CD4-positive, CD25-positive, alpha-beta regulatory T cell (primary cell): Measurements from ENCODE around the gene PLEKHG4B. TPM values are rescaled to one million over a fixed set of nuclear protein-coding genes. Genes with fewer than 3 reads are reported as not detected.
"Not testable (repeated sequence)": the region's sequence is repeated elsewhere in the genome, so short reads cannot be mapped to it uniquely, and the experiment has no call there.

Experiments
- ATAC-seq, 2 donors: fragments of 150-1000 bp; cut with Tn5 transposase; one replicate each; pipeline ENCODE4 v1.10.0; 2021; ENCODE audit warnings: low read depth in 2 of 2, moderate number of reproducible peaks in 2 of 2, moderate library complexity in 1 of 2
- DNase-seq, 3 donors: peaks; one replicate each; pipeline versions ENCODE4 v3.0.0 to v3.0.0-alpha.2; 2012 to 2022; ENCODE audit warnings: mixed read lengths in 1 of 3
- H3K27ac ChIP-seq: one replicate; pipeline ENCODE4 v1.7.0; 2013; ENCODE audit warnings: mild to moderate bottlenecking, low read length; ENCODE audit not compliant: insufficient read depth, poor library complexity, severe bottlenecking
- H3K27me3 ChIP-seq: one replicate; pipeline ENCODE4 v1.7.0; 2013; ENCODE audit warnings: low read length; ENCODE audit not compliant: control insufficient read depth, insufficient read depth
- H3K36me3 ChIP-seq: one replicate; pipeline ENCODE4 v1.7.0; 2013; ENCODE audit warnings: mild to moderate bottlenecking, low read length, moderate library complexity; ENCODE audit not compliant: control insufficient read depth, insufficient read depth
- H3K4me1 ChIP-seq: 2 replicates; pipeline ENCODE4 v1.7.0; 2013; ENCODE audit warnings: mild to moderate bottlenecking, low read length; ENCODE audit not compliant: insufficient read depth, control insufficient read depth, poor library complexity, severe bottlenecking
- H3K4me3 ChIP-seq: one replicate; pipeline ENCODE4 v1.7.0; 2013; ENCODE audit warnings: low read depth, mild to moderate bottlenecking, low read length, moderate library complexity
- H3K9me3 ChIP-seq, 2 experiments: 1 replicate in 1 of 2; 2 replicates in 1 of 2; pipeline ENCODE4 v1.7.0; 2013; ENCODE audit warnings: low read length in 2 of 2, mild to moderate bottlenecking in 1 of 2, moderate library complexity in 1 of 2; ENCODE audit not compliant: control insufficient read depth in 2 of 2
- H3K27ac Mint-ChIP-seq, 3 donors: one replicate each; pipeline ENCODE4 v1.8.0; 2020 to 2022; ENCODE audit warnings: mild to moderate bottlenecking in 3 of 3, mixed read lengths in 3 of 3, moderate library complexity in 2 of 3
- H3K27me3 Mint-ChIP-seq: one replicate; pipeline ENCODE4 v1.8.0; 2022; ENCODE audit warnings: mild to moderate bottlenecking, mixed read lengths
- H3K36me3 Mint-ChIP-seq: one replicate; pipeline ENCODE4 v1.8.0; 2020; ENCODE audit warnings: mixed read lengths
- H3K4me1 Mint-ChIP-seq, 4 donors: one replicate each; pipeline ENCODE4 v1.8.0; 2020 to 2022; ENCODE audit warnings: mixed read lengths in 4 of 4, mild to moderate bottlenecking in 1 of 4
- H3K4me3 Mint-ChIP-seq, 4 donors: one replicate each; pipeline ENCODE4 v1.8.0; 2020 to 2022; ENCODE audit warnings: mild to moderate bottlenecking in 4 of 4, mixed read lengths in 4 of 4, moderate library complexity in 3 of 4
- H3K9me3 Mint-ChIP-seq, 7 donors: one replicate each; pipeline ENCODE4 v1.8.0; 2020 to 2022; ENCODE audit warnings: mixed read lengths in 7 of 7, mild to moderate bottlenecking in 3 of 7, moderate library complexity in 2 of 7
- polyA plus RNA-seq, 4 donors: library from polyadenylated mRNA; unstranded; fragments of 300-500 nt; fragmentation: Illumina TruSeq; gene quantifications; one replicate each; pipeline ENCODE4 v1.2.3, GENCODE V29; 2021
- total RNA-seq: library from RNA; stranded (reverse); gene quantifications from one replicate; pipeline ENCODE4 v1.2.3, GENCODE V29; 2022

Gene PLEKHG4B
- total and polyA plus RNA-seq, 5 donors from 2014 or later = not detected

GRCh38 chr5:223791-224190 is 131.8 kb downstream of the PLEKHG4B start:
- Histone ChIP-seq H3K9me3 (no peaks in the 10 kb centered on the region), H3K27me3 (no peaks in the 10 kb centered on the region), H3K4me1 (peaks cover 37% of the 10 kb centered on the region), H3K4me3 (no peak overlapping the region), H3K36me3 (peaks cover 45% of the 10 kb centered on the region), H3K27ac (no peak overlapping the region)
- Mint-ChIP-seq H3K27ac (no peak overlapping the region), H3K36me3 (peaks cover 27% of the 10 kb centered on the region), H3K9me3 (no peaks in the 10 kb centered on the region), H3K27me3 (peaks cover 6% of the 10 kb centered on the region), H3K4me3 (peak overlapping the region in 1 of 4 donors; percentile 38), H3K4me1 (peaks cover 26 to 45% (median 34%) of the 10 kb centered on the region in 4 donors)
- ATAC-seq (no peak), DNase-seq (no peak)

GRCh38 chr5:225334-225733 is 133.4 kb downstream of the PLEKHG4B start:
- Histone ChIP-seq H3K27me3 (no peaks in the 10 kb centered on the region), H3K36me3 (peaks cover 60% of the 10 kb centered on the region), H3K4me3 (no peak overlapping the region), H3K4me1 (peaks cover 28% of the 10 kb centered on the region), H3K27ac (no peak overlapping the region), H3K9me3 (no peaks in the 10 kb centered on the region)
- Mint-ChIP-seq H3K4me1 (peaks cover 18 to 41% (median 29%) of the 10 kb centered on the region in 4 donors), H3K27ac (peak overlapping the region in 1 of 3 donors; percentile 67), H3K9me3 (no peaks in the 10 kb centered on the region), H3K36me3 (peaks cover 33% of the 10 kb centered on the region), H3K27me3 (no peaks in the 10 kb centered on the region), H3K4me3 (no peak overlapping the region)
- ATAC-seq (no peak), DNase-seq (no peak)

- H3K4me3 Mint-ChIP-seq, H3K27me3 ChIP-seq, H3K27ac Mint-ChIP-seq, H3K4me3 ChIP-seq, H3K27me3 Mint-ChIP-seq, ATAC-seq, H3K27ac ChIP-seq, H3K9me3 ChIP-seq, H3K9me3 Mint-ChIP-seq, DNase-seq: not testable (repeated sequence)
- Mint-ChIP-seq H3K36me3 (peaks cover 34% of the 10 kb centered on the region), H3K4me1 (peaks cover 8 to 23% (median 14%) of the 10 kb centered on the region in 4 donors)
- peaks cover 79% of the 10 kb centered on the region for H3K36me3 ChIP-seq
- peaks cover 11% of the 10 kb centered on the region for H3K4me1 ChIP-seq
These were observed 135.4 kb downstream of the PLEKHG4B start for GRCh38 chr5:227375-227774.

GRCh38 chr5:228886-229285 is 136.9 kb downstream of the PLEKHG4B start:
- Mint-ChIP-seq H3K9me3 (no peaks in the 10 kb centered on the region), H3K4me1 (peaks cover 0 to 8% (median 2%) of the 10 kb centered on the region in 4 donors), H3K27me3 (no peaks in the 10 kb centered on the region), H3K36me3 (peaks cover 45% of the 10 kb centered on the region), H3K4me3 (no peak overlapping the region), H3K27ac (no peak overlapping the region)
- no peak overlapping the region for H3K27ac ChIP-seq
- H3K36me3 ChIP-seq = peaks cover 91% of the 10 kb centered on the region
- H3K4me3 ChIP-seq = no peak overlapping the region
- no peak for DNase-seq
- no peaks in the 10 kb centered on the region for H3K9me3 ChIP-seq
- H3K4me1 ChIP-seq = no peaks in the 10 kb centered on the region
- no peak for ATAC-seq
- no peaks in the 10 kb centered on the region for H3K27me3 ChIP-seq

- H3K36me3 ChIP-seq = peaks cover 87% of the 10 kb centered on the region
These were observed 138.7 kb downstream of the PLEKHG4B start for GRCh38 chr5:230711-231110.

GRCh38 chr5:231661-232060 is 139.7 kb downstream of the PLEKHG4B start:
- DNase-seq (no peak), ATAC-seq (no peak)
- no peaks in the 10 kb centered on the region for H3K4me1 ChIP-seq
- H3K9me3 ChIP-seq = no peaks in the 10 kb centered on the region
- no peak overlapping the region for H3K4me3 Mint-ChIP-seq
- H3K27me3 Mint-ChIP-seq = no peaks in the 10 kb centered on the region
- peaks cover 80% of the 10 kb centered on the region for H3K36me3 ChIP-seq
- no peak overlapping the region for H3K27ac Mint-ChIP-seq
- H3K27me3 ChIP-seq = no peaks in the 10 kb centered on the region
- H3K27ac ChIP-seq = no peak overlapping the region
- H3K9me3 Mint-ChIP-seq = no peaks in the 10 kb centered on the region
- no peak overlapping the region for H3K4me3 ChIP-seq
- peaks cover 45% of the 10 kb centered on the region for H3K36me3 Mint-ChIP-seq
- H3K4me1 Mint-ChIP-seq = peaks cover 0 to 6% (median 0%) of the 10 kb centered on the region in 4 donors

More at GRCh38 chr5:230711-231110, 138.7 kb downstream of the PLEKHG4B start:
- Mint-ChIP-seq H3K9me3 (no peaks in the 10 kb centered on the region), H3K36me3 (peaks cover 46% of the 10 kb centered on the region), H3K4me3 (no peak overlapping the region), H3K27me3 (no peaks in the 10 kb centered on the region), H3K27ac (peak overlapping the region in 2 of 3 donors; percentile 44 to 80), H3K4me1 (peaks cover 0 to 8% (median under 1%) of the 10 kb centered on the region in 4 donors)
- H3K4me1 ChIP-seq = no peaks in the 10 kb centered on the region
- H3K4me3 ChIP-seq = no peak overlapping the region
- ATAC-seq (no peak), DNase-seq (no peak)
- H3K27me3 ChIP-seq = no peaks in the 10 kb centered on the region
- no peaks in the 10 kb centered on the region for H3K9me3 ChIP-seq
- no peak overlapping the region for H3K27ac ChIP-seq

- H3K4me1 Mint-ChIP-seq, H3K27me3 ChIP-seq, H3K27me3 Mint-ChIP-seq, H3K27ac ChIP-seq, H3K4me1 ChIP-seq, H3K27ac Mint-ChIP-seq, H3K4me3 ChIP-seq, H3K9me3 Mint-ChIP-seq, H3K4me3 Mint-ChIP-seq, H3K9me3 ChIP-seq, ATAC-seq, DNase-seq: not testable (repeated sequence)
- peaks cover 43% of the 10 kb centered on the region for H3K36me3 Mint-ChIP-seq
- peaks cover 78% of the 10 kb centered on the region for H3K36me3 ChIP-seq
These were observed 141.5 kb downstream of the PLEKHG4B start for GRCh38 chr5:233426-233825.

GRCh38 chr5:234450-234849 is 142.5 kb downstream of the PLEKHG4B start:
- H3K27ac ChIP-seq = no peak overlapping the region
- H3K36me3 Mint-ChIP-seq = peaks cover 38% of the 10 kb centered on the region
- H3K4me3 Mint-ChIP-seq = no peak overlapping the region

More at GRCh38 chr5:234450-234849, 142.5 kb downstream of the PLEKHG4B start:
- Mint-ChIP-seq H3K27me3 (no peaks in the 10 kb centered on the region), H3K4me1 (peaks cover 0 to 6% (median 0%) of the 10 kb centered on the region in 4 donors), H3K9me3 (no peaks in the 10 kb centered on the region), H3K27ac (no peak overlapping the region)
- no peak for DNase-seq
- ATAC-seq = no peak
- no peaks in the 10 kb centered on the region for H3K9me3 ChIP-seq
- no peak overlapping the region for H3K4me3 ChIP-seq
- H3K4me1 ChIP-seq = no peaks in the 10 kb centered on the region
- H3K36me3 ChIP-seq = peaks cover 75% of the 10 kb centered on the region
- no peaks in the 10 kb centered on the region for H3K27me3 ChIP-seq
